B cell (primary cell): Measurements from ENCODE around the gene PLCB4. TPM values are rescaled to one million over a fixed set of nuclear protein-coding genes. Genes with fewer than 3 reads are reported as not detected.

ENCODE experiments used
- ATAC-seq: fragments of 200-7000 bp; cut with Tn5 transposase; one replicate; pipeline ENCODE4 v1.10.0; 2021; ENCODE audit warnings: low read depth, mild to moderate bottlenecking, moderate number of reproducible peaks, moderate library complexity
- CTCF ChIA-PET: fragments of 350-600 bp; sonication (Branson Sonifier 250); formaldehyde crosslinking; loops from one replicate; lab custom pipeline; 2021; ENCODE audit warnings: antibody characterized with exemption, inconsistent platforms; lab: Charles Lee
- POLR2A ChIA-PET: fragments of 350-600 bp; sonication (Branson Sonifier 250); formaldehyde crosslinking; loops from one replicate; lab custom pipeline; 2021; ENCODE audit warnings: antibody characterized with exemption; lab: Charles Lee
- DNase-seq: peaks from one replicate; pipeline ENCODE4 v3.0.0; 2013
- H2AFZ ChIP-seq: 2 replicates; pipeline ENCODE4 v1.6.1; 2012; ENCODE audit warnings: mild to moderate bottlenecking, low read depth, low read length; ENCODE audit not compliant: insufficient read depth, poor library complexity, severe bottlenecking
- H3K27ac ChIP-seq, 2 donors: 1 replicate in 1 of 2; 2 replicates in 1 of 2; pipeline ENCODE4 v1.5.1; 2012 to 2013; ENCODE audit warnings: low read length in 2 of 2, mild to moderate bottlenecking in 2 of 2, moderate library complexity in 1 of 2
- H3K27me3 ChIP-seq, 4 experiments: fragments of 200-600 bp in 1 of 4; sonication (generic) in 1 of 4; replicated peaks in 1 of 4; 1 replicate in 2 of 4; 2 replicates in 2 of 4; pipeline versions ENCODE4 v1.6.1 to v1.7.0; 2013 to 2016; ENCODE audit warnings: low read length in 3 of 4, mild to moderate bottlenecking in 2 of 4, mixed read lengths in 1 of 4, moderate library complexity in 1 of 4; ENCODE audit not compliant: insufficient read depth in 4 of 4, control insufficient read depth in 3 of 4; ENCODE audit errors: control extremely low read depth in 1 of 4
- H3K36me3 ChIP-seq, 2 experiments: replicated peaks in 1 of 2; 1 replicate in 1 of 2; 2 replicates in 1 of 2; pipeline versions ENCODE4 v1.6.1 to v1.7.1; 2013; ENCODE audit warnings: low read length in 1 of 2; ENCODE audit not compliant: insufficient read depth in 2 of 2, control insufficient read depth in 1 of 2; ENCODE audit errors: control extremely low read depth in 1 of 2, extremely low read depth in 1 of 2
- H3K4me1 ChIP-seq, 2 donors: fragments of 200-600 bp in 1 of 2; sonication (generic) in 1 of 2; 1 replicate in 1 of 2; 2 replicates in 1 of 2; pipeline versions ENCODE4 v1.5.1 to v1.6.1; 2013 to 2017; ENCODE audit warnings: low read length in 2 of 2; ENCODE audit not compliant: control insufficient read depth in 2 of 2, insufficient read depth in 2 of 2
- H3K4me2 ChIP-seq: replicated peaks from 2 replicates; pipeline ENCODE3; 2012; ENCODE audit warnings: mild to moderate bottlenecking, low read depth, low read length; ENCODE audit not compliant: poor library complexity, severe bottlenecking
- H3K4me3 ChIP-seq, 5 experiments: fragments of 200-600 bp in 1 of 5; sonication (generic) in 1 of 5; 1 replicate in 3 of 5; 2 replicates in 2 of 5; pipeline versions ENCODE4 v1.5.1 to v1.7.0; 2011 to 2016; ENCODE audit warnings: low read length in 4 of 5, mild to moderate bottlenecking in 4 of 5, low read depth in 2 of 5, control low read depth in 1 of 5, moderate library complexity in 1 of 5; ENCODE audit not compliant: insufficient read depth in 1 of 5; ENCODE audit errors: control extremely low read depth in 1 of 5, extremely low read depth in 1 of 5
- H3K79me2 ChIP-seq: fragments of 200-600 bp; sonication (generic); one replicate; pipeline ENCODE4 v1.6.0; 2016; ENCODE audit warnings: low read length; ENCODE audit not compliant: control insufficient read depth, insufficient read depth
- H3K9ac ChIP-seq: fragments of 200-600 bp; sonication (generic); 2 replicates; pipeline ENCODE4 v1.6.1; 2017; ENCODE audit warnings: mild to moderate bottlenecking, low read length, moderate library complexity
- H3K9me3 ChIP-seq, 3 donors: one replicate each; pipeline versions ENCODE4 v1.6.1 to v1.7.1; 2013; ENCODE audit warnings: low read length in 2 of 3; ENCODE audit not compliant: control insufficient read depth in 2 of 3, insufficient read depth in 1 of 3; ENCODE audit errors: control extremely low read depth in 1 of 3
- H4K20me1 ChIP-seq: 2 replicates; pipeline ENCODE4 v1.6.0; 2012; ENCODE audit warnings: mild to moderate bottlenecking, low read length; ENCODE audit not compliant: insufficient read depth, control insufficient read depth, poor library complexity, severe bottlenecking
- H3K27ac Mint-ChIP-seq: one replicate; pipeline ENCODE4 v1.8.0; 2021; ENCODE audit warnings: mixed read lengths
- H3K27me3 Mint-ChIP-seq: one replicate; pipeline ENCODE4 v1.8.0; 2021; ENCODE audit warnings: mixed read lengths
- H3K4me1 Mint-ChIP-seq: one replicate; pipeline ENCODE4 v1.8.0; 2021; ENCODE audit warnings: mixed read lengths
- H3K4me3 Mint-ChIP-seq: one replicate; pipeline ENCODE4 v1.8.0; 2021; ENCODE audit warnings: mixed read lengths
- H3K9me3 Mint-ChIP-seq: one replicate; pipeline ENCODE4 v1.8.0; 2022; ENCODE audit warnings: mixed read lengths; ENCODE audit not compliant: insufficient read depth
- CTCF ChIP-seq: fragments of 200-600 bp; IDR thresholded peaks from one replicate; pipeline ENCODE4 v1.8.0; 2022; ENCODE audit warnings: antibody characterized with exemption, mild to moderate bottlenecking
- EZH2 ChIP-seq: IDR thresholded peaks from 2 replicates; pipeline ENCODE4 v1.6.1; 2012; ENCODE audit warnings: borderline replicate concordance, low read depth, mild to moderate bottlenecking, moderate library complexity, low read length; ENCODE audit not compliant: insufficient read depth, poor library complexity, severe bottlenecking
- WGBS: methylation state at CpG from one replicate; pipeline ENCODE4 v1.1.5; 2013; ENCODE audit warnings: missing lambda C conversion rate; ENCODE audit not compliant: insufficient coverage; 5-methylcytosine and 5-hydroxymethylcytosine counted together
- intact Hi-C: fragments of 100-400 bp; cut with micrococcal nuclease; formaldehyde crosslinking; loops from one replicate; pipeline ENCODE4 v1.10.0; 2022
- polyA plus RNA-seq: library from polyadenylated mRNA; depleted of rRNA; stranded (reverse); fragments of >200 nt; gene quantifications from 2 replicates; pipeline ENCODE4 v1.2.3, GENCODE V29; 2012
- total RNA-seq, 2 donors: library from RNA; stranded (reverse); fragments of 120-200 nt in 1 of 2; gene quantifications; 1 replicate in 1 of 2; 2 replicates in 1 of 2; pipeline versions ENCODE4 v1.2.3 to v1.2.4, GENCODE V29; 2013 to 2022

Gene PLCB4
- total and polyA plus RNA-seq, 2 donors (not counting 1 experiment from before 2014, with no cell fraction given) = not detected

DNA sequence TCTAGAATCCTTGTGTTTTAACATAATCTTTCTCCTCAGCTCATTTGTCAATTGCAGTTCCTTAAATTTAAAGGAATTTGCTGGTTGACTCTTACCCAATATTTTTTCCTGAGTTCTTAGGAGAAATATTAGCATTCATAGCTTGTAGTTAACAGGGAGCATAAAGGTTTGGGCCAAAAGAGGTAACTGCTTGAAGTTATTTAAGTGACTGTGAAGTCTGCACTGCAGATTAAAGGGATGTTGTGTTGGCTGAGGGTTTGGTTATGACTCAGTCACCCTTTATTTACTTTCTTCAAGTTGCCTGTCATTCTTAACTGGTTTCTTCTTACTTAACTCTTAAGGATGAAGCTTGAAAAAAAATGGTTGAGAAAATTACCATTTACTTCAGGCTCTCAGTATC lies 225.2 kb downstream of the PLCB4 start:
- H3K4me2 ChIP-seq = no peak overlapping the region
- no peak overlapping the region for H3K4me3 Mint-ChIP-seq
- no peak for TF ChIP-seq CTCF
- TF ChIP-seq EZH2 = no peak
- no peaks in the 10 kb centered on the region for H3K36me3 ChIP-seq
- no peak overlapping the region for H2AFZ ChIP-seq
- H3K4me3 ChIP-seq = no peak overlapping the region
- no peaks in the 10 kb centered on the region for H3K27me3 Mint-ChIP-seq
- H3K4me1 Mint-ChIP-seq = no peaks in the 10 kb centered on the region
- ChIA-PET CTCF (no interaction called here), POLR2A (no interaction called here)
- intact Hi-C loops = no loop called here
- H3K27me3 ChIP-seq = no peaks in the 10 kb centered on the region
- no peaks in the 10 kb centered on the region for H3K9me3 Mint-ChIP-seq
- no peaks in the 10 kb centered on the region for H3K4me1 ChIP-seq
- no peak overlapping the region for H3K27ac ChIP-seq
- H3K9me3 ChIP-seq = no peaks in the 10 kb centered on the region
- no peak overlapping the region for H3K9ac ChIP-seq
- no peak for ATAC-seq
- no peak overlapping the region for H3K27ac Mint-ChIP-seq
- no peaks in the 10 kb centered on the region for H3K79me2 ChIP-seq
- no peaks in the 10 kb centered on the region for H4K20me1 ChIP-seq
- no peak for DNase-seq

DNA sequence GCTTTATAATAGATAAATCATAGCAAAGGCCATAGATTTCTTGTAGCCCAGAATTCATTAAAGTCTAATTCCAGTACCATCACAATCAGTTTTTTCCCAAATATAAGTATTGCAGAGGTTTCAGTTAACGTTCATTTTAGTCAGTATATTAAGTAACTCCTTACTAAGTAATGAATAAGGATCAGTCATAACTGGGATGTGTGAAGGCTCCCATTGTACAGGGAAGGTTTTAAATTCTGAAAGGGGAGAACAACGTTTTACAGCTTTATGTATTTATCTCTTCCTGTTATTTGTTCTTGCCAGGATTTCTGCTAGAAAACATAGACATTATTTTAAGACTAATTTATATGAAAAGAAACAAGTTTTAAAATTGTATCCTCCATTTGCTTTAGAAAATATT lies 230.0 kb downstream of the PLCB4 start:
- Mint-ChIP-seq H3K27ac (no peak overlapping the region), H3K9me3 (no peaks in the 10 kb centered on the region), H3K4me1 (no peaks in the 10 kb centered on the region), H3K27me3 (no peaks in the 10 kb centered on the region), H3K4me3 (no peak overlapping the region)
- H3K4me2 ChIP-seq = no peak overlapping the region
- no peak overlapping the region for H3K9ac ChIP-seq
- no peaks in the 10 kb centered on the region for H3K27me3 ChIP-seq
- ChIA-PET CTCF (no interaction called here), POLR2A (no interaction called here)
- no peaks in the 10 kb centered on the region for H3K36me3 ChIP-seq
- TF ChIP-seq CTCF = no peak
- no peak for TF ChIP-seq EZH2
- no peak overlapping the region for H3K4me3 ChIP-seq
- ATAC-seq (no peak), DNase-seq (no peak)
- H3K9me3 ChIP-seq = no peaks in the 10 kb centered on the region
- H3K27ac ChIP-seq = no peak overlapping the region
- no peaks in the 10 kb centered on the region for H3K79me2 ChIP-seq
- no peaks in the 10 kb centered on the region for H3K4me1 ChIP-seq
- H4K20me1 ChIP-seq = no peaks in the 10 kb centered on the region
- no CpG with 5 or more reads among the region's 2 CpGs for WGBS
- intact Hi-C loops = no loop called here
- no peak overlapping the region for H2AFZ ChIP-seq
